ENCODE measurements around the gene CCDC102A.

GRCh38 chr16:57473176-57473840, 63.1 kb downstream of the CCDC102A start:
- TF ChIP-seq YY1 (IDR thresholded peaks at IDR 0.05; ENCODE audit: insufficient read depth, insufficient read length) (no peak), SUZ12 (IDR thresholded peaks at IDR 0.05; ENCODE audit: extremely low read depth, insufficient read depth, insufficient read length) (no peak), ZNF274 (IDR thresholded peaks at IDR 0.05; ENCODE audit: low read depth, low read length) (no peak)

Measured in NT2/D1 (cell line).